SK-N-SH (cell line): ENCODE measurements around the gene PET100. TPM values are rescaled to one million over a fixed set of nuclear protein-coding genes. Genes with fewer than 3 reads are reported as not detected.
A peak's percentile ranks its signal among the peaks of the same experiment; 100 is the strongest.

ENCODE experiments used
- CTCF ChIA-PET: fragments of 300-600, 350-600 bp; formaldehyde crosslinking; extraction: SDS; loops from one replicate; lab custom pipeline; 2021; lab: Yijun Ruan, JAX
- POLR2A ChIA-PET: fragments of 350-600 bp; sonication (Branson Sonifier 250); formaldehyde crosslinking; extraction: SDS; loops from one replicate; lab custom pipeline; 2020; ENCODE audit warnings: antibody characterized with exemption, inconsistent platforms; lab: Yijun Ruan, JAX
- DNase-seq: peaks from one replicate; pipeline ENCODE4 v3.0.0; 2012
- H2AFZ ChIP-seq: fragments of 200-600 bp; sonication (generic); 2 replicates; pipeline ENCODE4 v1.8.1; 2016; ENCODE audit warnings: antibody characterized with exemption, mild to moderate bottlenecking, low read depth
- H3F3A ChIP-seq: fragments of 200-600 bp; sonication (generic); replicated peaks from 2 replicates; pipeline ENCODE3; 2016; ENCODE audit warnings: antibody characterized with exemption, mild to moderate bottlenecking; ENCODE audit not compliant: insufficient read depth
- H3K27ac ChIP-seq, 2 experiments: fragments of 200-500 bp in 1 of 2; fragments of 200-600 bp in 1 of 2; sonication (Bioruptor generic) in 1 of 2; sonication (generic), shearing (Covaris generic) in 1 of 2; 2 replicates each; pipeline versions ENCODE4 v1.5.1 to v1.6.1; 2014 to 2016; ENCODE audit warnings: low read depth in 2 of 2, inconsistent platforms in 1 of 2, low read length in 1 of 2, mild to moderate bottlenecking in 1 of 2, mixed read lengths in 1 of 2
- H3K27me3 ChIP-seq: fragments of 200-600 bp; sonication (generic), shearing (Covaris generic); 2 replicates; pipeline ENCODE4 v1.6.1; 2016; ENCODE audit warnings: mixed run types; ENCODE audit not compliant: insufficient read depth
- H3K36me3 ChIP-seq, 2 experiments: fragments of 200-500 bp in 1 of 2; fragments of 200-600 bp in 1 of 2; sonication (Bioruptor generic) in 1 of 2; sonication (generic) in 1 of 2; replicated peaks in 1 of 2; 2 replicates each; pipeline versions ENCODE3 to v1.5.1; 2014 to 2016; ENCODE audit warnings: low read length in 1 of 2, mild to moderate bottlenecking in 1 of 2; ENCODE audit not compliant: insufficient read depth in 2 of 2, control insufficient read depth in 1 of 2
- H3K4me1 ChIP-seq, 2 experiments: fragments of 200-500 bp in 1 of 2; fragments of 200-600 bp in 1 of 2; sonication (Bioruptor generic) in 1 of 2; sonication (generic), shearing (Covaris generic) in 1 of 2; 2 replicates each; pipeline versions ENCODE4 v1.5.1 to v1.6.1; 2014 to 2016; ENCODE audit warnings: low read depth in 1 of 2, low read length in 1 of 2, mixed run types in 1 of 2; ENCODE audit not compliant: insufficient read depth in 2 of 2, control insufficient read depth in 1 of 2
- H3K4me2 ChIP-seq: fragments of 200-600 bp; sonication (generic), shearing (Covaris generic); 2 replicates; pipeline ENCODE4 v1.6.1; 2017; ENCODE audit warnings: mixed run types
- H3K4me3 ChIP-seq, 2 experiments: fragments of 200-500 bp in 1 of 2; fragments of 200-600 bp in 1 of 2; sonication (Bioruptor generic) in 1 of 2; sonication (generic), shearing (Covaris generic) in 1 of 2; 2 replicates each; pipeline versions ENCODE4 v1.5.1 to v1.8.1; 2014 to 2016; ENCODE audit warnings: low read depth in 2 of 2, inconsistent platforms in 1 of 2, low read length in 1 of 2, mild to moderate bottlenecking in 1 of 2, mixed read lengths in 1 of 2, moderate library complexity in 1 of 2
- H3K79me2 ChIP-seq: fragments of 200-600 bp; sonication (generic); 2 replicates; pipeline ENCODE4 v1.8.1; 2017; ENCODE audit warnings: mild to moderate bottlenecking; ENCODE audit not compliant: insufficient read depth
- H3K9ac ChIP-seq: fragments of 200-600 bp; sonication (generic); 2 replicates; pipeline ENCODE4 v1.6.1; 2017; ENCODE audit warnings: mixed run types
- H3K9me2 ChIP-seq: fragments of 200-600 bp; sonication (generic); 2 replicates; pipeline ENCODE4 v1.6.1; 2017; ENCODE audit warnings: mixed run types
- H3K9me3 ChIP-seq: fragments of 200-600 bp; sonication (generic); 2 replicates; pipeline ENCODE4 v1.6.1; 2017; ENCODE audit warnings: mixed run types, mild to moderate bottlenecking, moderate library complexity
- H4K20me1 ChIP-seq: fragments of 200-600 bp; sonication (generic); 2 replicates; pipeline ENCODE4 v1.6.1; 2017; ENCODE audit warnings: mild to moderate bottlenecking, mixed run types; ENCODE audit not compliant: insufficient read depth
- CTCF ChIP-seq: fragments of 200-600 bp; sonication (generic); IDR thresholded peaks from 2 replicates; pipeline ENCODE4 v1.6.1; 2017; ENCODE audit warnings: antibody characterized with exemption, mild to moderate bottlenecking, moderate library complexity
- EP300 ChIP-seq, 2 experiments: IDR thresholded peaks; 2 replicates each; pipeline versions ENCODE4 v1.4.0 to v1.6.1; 2012; ENCODE audit warnings: borderline replicate concordance in 1 of 2, low read depth in 1 of 2, low read length in 1 of 2
- EZH2phosphoT487 ChIP-seq: fragments of 200-600 bp; sonication (generic); IDR thresholded peaks from 2 replicates; pipeline ENCODE4 v1.6.1; 2017; ENCODE audit warnings: low read depth, mixed run types, mild to moderate bottlenecking, antibody characterized with exemption, moderate library complexity, borderline replicate concordance
- FOSL2 ChIP-seq: IDR thresholded peaks from 2 replicates; pipeline ENCODE4 v1.4.0; 2012; ENCODE audit warnings: low read depth, mild to moderate bottlenecking, moderate library complexity, borderline replicate concordance
- GABPA ChIP-seq: IDR thresholded peaks from 2 replicates; pipeline ENCODE4 v1.4.0; 2012; ENCODE audit warnings: low read depth, mild to moderate bottlenecking
- GATA2 ChIP-seq: sonication (generic); formaldehyde crosslinking; IDR thresholded peaks from 2 replicates; pipeline ENCODE4 v1.5.0; 2020; ENCODE audit warnings: mild to moderate bottlenecking, missing genetic modification reagents
- MAX ChIP-seq: IDR thresholded peaks from 2 replicates; pipeline ENCODE4 v1.4.0; 2012; ENCODE audit warnings: low read depth
- MEF2A ChIP-seq: IDR thresholded peaks from 2 replicates; pipeline ENCODE4 v1.4.0; 2012; ENCODE audit warnings: low read depth, borderline replicate concordance
- MXI1 ChIP-seq: IDR thresholded peaks from 2 replicates; pipeline ENCODE4 v1.6.1; 2012; ENCODE audit warnings: mild to moderate bottlenecking, low read depth, low read length, improper control_type of control experiment
- NRF1 ChIP-seq: IDR thresholded peaks from 2 replicates; pipeline ENCODE4 v1.6.1; 2012; ENCODE audit warnings: low read depth, mild to moderate bottlenecking, low read length
- PBX3 ChIP-seq: IDR thresholded peaks from 2 replicates; pipeline ENCODE4; 2012
- RAD21 ChIP-seq: IDR thresholded peaks from 2 replicates; pipeline ENCODE4 v1.6.1; 2012; ENCODE audit warnings: mild to moderate bottlenecking, low read length
- REST ChIP-seq: IDR thresholded peaks from 2 replicates; pipeline ENCODE4 v1.6.1; 2012; ENCODE audit warnings: mild to moderate bottlenecking, low read depth, low read length, moderate library complexity
- TAF1 ChIP-seq: IDR thresholded peaks from 2 replicates; pipeline ENCODE4 v1.6.1; 2012; ENCODE audit warnings: low read depth, mild to moderate bottlenecking, low read length, moderate library complexity, borderline replicate concordance
- TCF12 ChIP-seq: IDR thresholded peaks from 2 replicates; pipeline ENCODE4 v1.4.0; 2012
- TEAD4 ChIP-seq: IDR thresholded peaks from 2 replicates; pipeline ENCODE4 v1.4.0; 2012; ENCODE audit warnings: mild to moderate bottlenecking, borderline replicate concordance; ENCODE audit not compliant: insufficient read depth
- USF1 ChIP-seq: IDR thresholded peaks from 2 replicates; pipeline ENCODE4 v1.4.0; 2012; ENCODE audit warnings: low read depth, borderline replicate concordance
- USF2 ChIP-seq: fragments of 150-350 bp; IDR thresholded peaks from 2 replicates; pipeline ENCODE4 v1.6.1; 2017; ENCODE audit warnings: antibody characterized with exemption, low read length, low read depth, borderline replicate concordance
- WGBS: methylation state at CpG from one replicate; pipeline ENCODE4 v1.1.6; 2017; ENCODE audit warnings: low lambda C conversion rate; 5-methylcytosine and 5-hydroxymethylcytosine counted together
- polyA plus RNA-seq, 3 experiments: library from polyadenylated mRNA; depleted of rRNA; stranded (reverse); fragments of >200 nt; gene quantifications; 2 replicates each; pipeline ENCODE4 v1.2.3, GENCODE V29; 2012
- TF ChIP-seq, protein P1 (sequence below): fragments of 150-350 bp; IDR thresholded peaks from 2 replicates; pipeline ENCODE4 v1.6.1; 2016; ENCODE audit warnings: mild to moderate bottlenecking, low read depth, low read length

The PET100 gene
- polyA plus RNA-seq, 1 of the 3 experiments (the other 2 are of a cell fraction): 48.1 TPM

GRCh38 chr19:7636691-7637373, 7.2 kb downstream of the PET100 start, which contains the start of gene STXBP2 (continued):
- TF ChIP-seq RAD21: no peak
- TF ChIP-seq, protein P1, sequence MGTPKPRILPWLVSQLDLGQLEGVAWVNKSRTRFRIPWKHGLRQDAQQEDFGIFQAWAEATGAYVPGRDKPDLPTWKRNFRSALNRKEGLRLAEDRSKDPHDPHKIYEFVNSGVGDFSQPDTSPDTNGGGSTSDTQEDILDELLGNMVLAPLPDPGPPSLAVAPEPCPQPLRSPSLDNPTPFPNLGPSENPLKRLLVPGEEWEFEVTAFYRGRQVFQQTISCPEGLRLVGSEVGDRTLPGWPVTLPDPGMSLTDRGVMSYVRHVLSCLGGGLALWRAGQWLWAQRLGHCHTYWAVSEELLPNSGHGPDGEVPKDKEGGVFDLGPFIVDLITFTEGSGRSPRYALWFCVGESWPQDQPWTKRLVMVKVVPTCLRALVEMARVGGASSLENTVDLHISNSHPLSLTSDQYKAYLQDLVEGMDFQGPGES: no peak
- no peak for TF ChIP-seq TAF1
- no peak for TF ChIP-seq GATA2 (CRISPR knock-in tag)
- TF ChIP-seq EP300 (IDR thresholded peaks at IDR 0.05; ENCODE audit: borderline replicate concordance in 1 of 2, low read depth in 1 of 2, low read length in 1 of 2): no peak
- no peak for TF ChIP-seq USF1
- no peak for TF ChIP-seq MEF2A
- TF ChIP-seq TEAD4: no peak
- no peak for TF ChIP-seq EZH2phosphoT487
- TF ChIP-seq PBX3: no peak
- TF ChIP-seq MXI1: no peak
- no peak for TF ChIP-seq TCF12

DNA sequence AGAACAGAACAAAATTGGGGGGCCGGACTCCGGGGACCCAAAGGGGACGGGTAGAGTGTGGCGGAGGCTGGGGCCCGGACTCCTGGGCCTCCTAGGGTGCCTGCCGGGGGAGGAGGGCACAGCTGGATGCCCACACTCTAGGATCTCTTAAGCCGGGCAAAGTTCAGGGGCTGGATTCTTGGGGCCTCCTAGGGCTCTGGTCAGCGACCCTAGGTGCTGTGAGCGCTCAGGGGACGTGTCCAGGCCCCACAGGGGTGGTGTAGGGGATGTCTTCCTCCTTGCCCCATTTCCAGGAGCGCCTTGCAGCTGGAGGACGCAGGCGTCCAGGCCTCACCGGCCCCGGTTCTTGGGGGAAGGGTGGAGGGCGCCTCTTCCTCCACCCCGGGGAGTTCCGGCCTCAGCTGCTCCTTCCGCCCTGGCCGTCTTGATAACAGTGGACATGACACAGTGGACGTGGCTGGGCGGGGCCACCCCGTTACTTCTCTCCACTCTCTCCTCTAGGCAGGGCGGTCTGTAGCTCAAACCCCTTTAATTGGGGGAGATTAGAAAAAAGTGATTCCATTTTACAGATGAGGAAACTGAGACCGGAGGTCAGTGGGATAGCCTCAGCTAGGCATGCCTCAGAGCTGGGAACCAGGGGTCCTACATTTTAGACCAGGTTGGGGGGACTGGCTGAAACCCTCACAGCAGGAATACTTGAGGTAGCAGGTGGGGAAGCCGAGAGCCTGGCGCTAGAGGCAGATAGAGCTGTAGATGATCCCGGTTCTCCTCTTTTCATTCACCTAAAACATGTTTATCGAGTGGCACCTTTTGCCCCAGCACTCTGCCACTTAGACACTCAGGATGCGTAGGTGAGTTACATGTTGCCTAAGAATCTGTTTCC, 8.0 kb downstream of the PET100 start:
- H3K4me2 ChIP-seq: no peak overlapping the region
- TF ChIP-seq GABPA: no peak
- TF ChIP-seq CTCF: no peak
- TF ChIP-seq MAX: no peak
- TF ChIP-seq USF2: no peak
- no peak for TF ChIP-seq FOSL2
- no peak for TF ChIP-seq REST
- TF ChIP-seq NRF1: no peak

More for the DNA sequence above, 8.0 kb downstream of the PET100 start:
- Histone ChIP-seq H3F3A (peaks cover 4% of the 10 kb centered on the region), H4K20me1 (no peaks in the 10 kb centered on the region), H3K9me2 (no peaks in the 10 kb centered on the region), H3K27me3 (peaks cover 37% of the 10 kb centered on the region), H2AFZ (no peak overlapping the region), H3K4me1 (peaks cover 0 to 4% of the 10 kb centered on the region in 2 experiments; a peak in 1 of 4 replicates), H3K27ac (no peak overlapping the region), H3K9me3 (no peaks in the 10 kb centered on the region), H3K79me2 (no peaks in the 10 kb centered on the region), H3K9ac (no peak overlapping the region), H3K4me3 (peak overlapping the region in 1 of 2 experiments; percentile 21; a peak in 1 of 4 replicates), H3K36me3 (no peaks in the 10 kb centered on the region)
- CTCF ChIA-PET: interaction anchor here (1.2 to 2.7 kb wide), 4 partner anchors 14 to 162 kb away, joined by 3 to 14 read pairs (median 8); partner anchors contain the start of gene TRAPPC5
- no peak for DNase-seq
- POLR2A ChIA-PET: no interaction called here
- WGBS: 37% methylated on average over 12 of the region's 30 CpGs
